Mesendoderm (in vitro differentiated cells): ENCODE data around the gene CCM2L.

Experiments used
- DNase-seq: peaks from one replicate; pipeline ENCODE4 v3.0.0; 2013
- H2AK5ac ChIP-seq: 2 replicates; pipeline ENCODE4 v1.6.1; 2013; ENCODE audit warnings: low read length, inconsistent platforms
- H2BK120ac ChIP-seq: 2 replicates; pipeline ENCODE4 v1.6.1; 2013; ENCODE audit warnings: low read depth, mild to moderate bottlenecking, low read length, moderate library complexity, mixed read lengths
- H2BK15ac ChIP-seq: replicated peaks from 2 replicates; pipeline ENCODE4 v1.6.1; 2013; ENCODE audit warnings: low read depth, mild to moderate bottlenecking, moderate library complexity
- H2BK5ac ChIP-seq: 2 replicates; pipeline ENCODE4 v1.6.1; 2013; ENCODE audit warnings: low read length, inconsistent platforms
- H3K18ac ChIP-seq: 2 replicates; pipeline ENCODE4 v1.6.1; 2013; ENCODE audit warnings: mild to moderate bottlenecking, low read length, mixed read lengths
- H3K23ac ChIP-seq: one replicate; pipeline ENCODE4 v1.6.1; 2013; ENCODE audit warnings: low read length
- H3K27ac ChIP-seq: 2 replicates; pipeline ENCODE4 v1.5.1; 2013; ENCODE audit warnings: low read depth, mild to moderate bottlenecking, inconsistent platforms, low read length, moderate library complexity
- H3K27me3 ChIP-seq: 2 replicates; pipeline ENCODE4 v1.6.1; 2013; ENCODE audit warnings: low read length, control low read depth, mild to moderate bottlenecking, inconsistent platforms; ENCODE audit not compliant: insufficient read depth, poor library complexity
- H3K36me3 ChIP-seq: 2 replicates; pipeline ENCODE4 v1.6.1; 2013; ENCODE audit warnings: low read length, inconsistent platforms; ENCODE audit not compliant: control insufficient read depth, insufficient read depth
- H3K4ac ChIP-seq: one replicate; pipeline ENCODE4 v1.6.1; 2013; ENCODE audit warnings: low read depth, mild to moderate bottlenecking, low read length, moderate library complexity
- H3K4me1 ChIP-seq: 2 replicates; pipeline ENCODE4 v1.6.1; 2013; ENCODE audit warnings: low read depth, low read length, inconsistent platforms; ENCODE audit not compliant: control insufficient read depth
- H3K4me2 ChIP-seq: 2 replicates; pipeline ENCODE4 v1.6.1; 2013; ENCODE audit warnings: low read length
- H3K4me3 ChIP-seq: 2 replicates; pipeline ENCODE4 v1.5.1; 2013; ENCODE audit warnings: mild to moderate bottlenecking, low read length
- H3K56ac ChIP-seq: one replicate; pipeline ENCODE4 v1.6.1; 2013; ENCODE audit warnings: low read length
- H3K79me1 ChIP-seq: 2 replicates; pipeline ENCODE4 v1.6.1; 2013; ENCODE audit warnings: low read length, inconsistent platforms
- H3K79me2 ChIP-seq: 2 replicates; pipeline ENCODE4 v1.6.1; 2013; ENCODE audit warnings: mild to moderate bottlenecking, low read length; ENCODE audit not compliant: control insufficient read depth, insufficient read depth
- H3K9ac ChIP-seq: 2 replicates; pipeline ENCODE4 v1.6.1; 2013; ENCODE audit warnings: low read length, inconsistent platforms
- H4K5ac ChIP-seq: one replicate; pipeline ENCODE4 v1.6.1; 2013; ENCODE audit warnings: low read length
- H4K8ac ChIP-seq: one replicate; pipeline ENCODE4 v1.6.1; 2013; ENCODE audit warnings: low read depth, mild to moderate bottlenecking, control low read depth, low read length, moderate library complexity
- WGBS: extraction: QIAGEN DNeasy Blood & Tissue Kit; methylation state at CpG from one replicate; pipeline ENCODE4 v1.1.7; 2013; ENCODE audit warnings: low lambda C conversion rate, missing lambda C conversion rate; ENCODE audit not compliant: insufficient coverage; ENCODE audit errors: extremely low coverage; 5-methylcytosine and 5-hydroxymethylcytosine counted together

The CCM2L gene

GRCh38 chr20:32064667-32065066, 54.4 kb downstream of the CCM2L start:
- no peaks in the 10 kb centered on the region for H3K27me3 ChIP-seq
- H2BK120ac ChIP-seq = no peak overlapping the region
- H3K9ac ChIP-seq = no peak overlapping the region
- H3K4me2 ChIP-seq = no peak overlapping the region
- H3K27ac ChIP-seq = no peak overlapping the region
- no peak overlapping the region for H3K4me3 ChIP-seq
- no peak overlapping the region for H3K23ac ChIP-seq
- no peaks in the 10 kb centered on the region for H3K4me1 ChIP-seq
- H2AK5ac ChIP-seq = no peak overlapping the region
- no peak overlapping the region for H4K8ac ChIP-seq
- H3K36me3 ChIP-seq = no peaks in the 10 kb centered on the region
- no peak for DNase-seq
- no peak overlapping the region for H2BK15ac ChIP-seq
- H3K79me2 ChIP-seq = no peaks in the 10 kb centered on the region
- H3K4ac ChIP-seq = no peak overlapping the region
- H3K79me1 ChIP-seq = no peaks in the 10 kb centered on the region
- H2BK5ac ChIP-seq = no peak overlapping the region
- WGBS = no CpG with 5 or more reads among the region's 7 CpGs
- H4K5ac ChIP-seq = no peak overlapping the region
- H3K56ac ChIP-seq = no peak overlapping the region
- no peak overlapping the region for H3K18ac ChIP-seq

GRCh38 chr20:32067234-32067821, 57.1 kb downstream of the CCM2L start:
- H2BK5ac ChIP-seq = no peak overlapping the region
- H2BK15ac ChIP-seq = no peak overlapping the region
- no peak overlapping the region for H4K8ac ChIP-seq
- no CpG with 5 or more reads among the region's 6 CpGs for WGBS
- H3K9ac ChIP-seq = no peak overlapping the region
- H3K4me2 ChIP-seq = no peak overlapping the region
- no peak for DNase-seq
- no peak overlapping the region for H3K4me3 ChIP-seq
- H3K27me3 ChIP-seq = no peaks in the 10 kb centered on the region
- H3K56ac ChIP-seq = no peak overlapping the region
- no peak overlapping the region for H3K4ac ChIP-seq
- H3K23ac ChIP-seq = no peak overlapping the region
- H3K18ac ChIP-seq = no peak overlapping the region
- no peaks in the 10 kb centered on the region for H3K4me1 ChIP-seq
- H3K27ac ChIP-seq = no peak overlapping the region
- H3K79me1 ChIP-seq = no peaks in the 10 kb centered on the region
- H3K36me3 ChIP-seq = no peaks in the 10 kb centered on the region
- no peak overlapping the region for H4K5ac ChIP-seq
- no peak overlapping the region for H2BK120ac ChIP-seq
- H2AK5ac ChIP-seq = no peak overlapping the region
- H3K79me2 ChIP-seq = no peaks in the 10 kb centered on the region

GRCh38 chr20:32068174-32068573, 57.9 kb downstream of the CCM2L start:
- WGBS = no CpG with 5 or more reads among the region's 2 CpGs
- H3K4me3 ChIP-seq = no peak overlapping the region
- H3K27me3 ChIP-seq = no peaks in the 10 kb centered on the region
- no peak overlapping the region for H3K4me2 ChIP-seq
- H3K56ac ChIP-seq = no peak overlapping the region
- no peak overlapping the region for H2AK5ac ChIP-seq
- H3K4ac ChIP-seq = no peak overlapping the region
- no peak overlapping the region for H2BK120ac ChIP-seq
- no peaks in the 10 kb centered on the region for H3K79me2 ChIP-seq
- H3K27ac ChIP-seq = no peak overlapping the region
- H2BK5ac ChIP-seq = no peak overlapping the region
- H4K8ac ChIP-seq = no peak overlapping the region
- H3K79me1 ChIP-seq = no peaks in the 10 kb centered on the region
- no peaks in the 10 kb centered on the region for H3K36me3 ChIP-seq
- H3K9ac ChIP-seq = no peak overlapping the region
- no peak overlapping the region for H3K18ac ChIP-seq
- H4K5ac ChIP-seq = no peak overlapping the region
- no peaks in the 10 kb centered on the region for H3K4me1 ChIP-seq
- no peak for DNase-seq
- H2BK15ac ChIP-seq = no peak overlapping the region
- no peak overlapping the region for H3K23ac ChIP-seq

- Histone ChIP-seq H2BK5ac (no peak overlapping the region), H2AK5ac (no peak overlapping the region), H3K4ac (no peak overlapping the region), H3K27me3 (no peaks in the 10 kb centered on the region), H2BK120ac (no peak overlapping the region), H3K79me2 (no peaks in the 10 kb centered on the region), H3K4me2 (no peak overlapping the region), H3K56ac (no peak overlapping the region), H3K9ac (no peak overlapping the region), H3K4me1 (no peaks in the 10 kb centered on the region), H2BK15ac (no peak overlapping the region), H3K4me3 (no peak overlapping the region), H3K27ac (no peak overlapping the region), H3K23ac (no peak overlapping the region), H3K36me3 (no peaks in the 10 kb centered on the region), H4K8ac (no peak overlapping the region), H4K5ac (no peak overlapping the region), H3K79me1 (no peaks in the 10 kb centered on the region), H3K18ac (no peak overlapping the region)
- DNase-seq = no peak
Measured at GRCh38 chr20:32069711-32070110, 59.5 kb downstream of the CCM2L start.

GRCh38 chr20:32070282-32070681, 60.0 kb downstream of the CCM2L start:
- H3K18ac ChIP-seq = no peak overlapping the region
- H2AK5ac ChIP-seq = no peak overlapping the region
- no peak overlapping the region for H2BK5ac ChIP-seq
- H3K36me3 ChIP-seq = no peaks in the 10 kb centered on the region
- H3K9ac ChIP-seq = no peak overlapping the region
- H3K4me3 ChIP-seq = no peak overlapping the region
- no peaks in the 10 kb centered on the region for H3K79me2 ChIP-seq
- no peak overlapping the region for H3K23ac ChIP-seq
- no peak overlapping the region for H2BK120ac ChIP-seq
- H3K4me1 ChIP-seq = no peaks in the 10 kb centered on the region
- no peak overlapping the region for H4K8ac ChIP-seq
- H3K27ac ChIP-seq = no peak overlapping the region
- H3K79me1 ChIP-seq = no peaks in the 10 kb centered on the region
- no CpG with 5 or more reads among the region's 1 CpG for WGBS
- no peak for DNase-seq
- no peaks in the 10 kb centered on the region for H3K27me3 ChIP-seq
- no peak overlapping the region for H3K4me2 ChIP-seq
- no peak overlapping the region for H3K4ac ChIP-seq
- no peak overlapping the region for H4K5ac ChIP-seq
- no peak overlapping the region for H2BK15ac ChIP-seq
- H3K56ac ChIP-seq = no peak overlapping the region

GRCh38 chr20:32070690-32071213, 60.5 kb downstream of the CCM2L start:
- no CpG with 5 or more reads among the region's 4 CpGs for WGBS
- Histone ChIP-seq H3K27me3 (no peaks in the 10 kb centered on the region), H3K27ac (no peak overlapping the region), H3K79me2 (no peaks in the 10 kb centered on the region), H3K4me3 (no peak overlapping the region), H4K5ac (no peak overlapping the region), H3K23ac (no peak overlapping the region), H2BK120ac (no peak overlapping the region), H2BK15ac (no peak overlapping the region), H3K18ac (no peak overlapping the region), H2AK5ac (no peak overlapping the region), H3K79me1 (no peaks in the 10 kb centered on the region), H3K4me2 (no peak overlapping the region), H2BK5ac (no peak overlapping the region), H3K56ac (no peak overlapping the region), H4K8ac (no peak overlapping the region), H3K4ac (no peak overlapping the region), H3K36me3 (no peaks in the 10 kb centered on the region), H3K9ac (no peak overlapping the region), H3K4me1 (no peaks in the 10 kb centered on the region)
- DNase-seq = no peak
